SK-N-MC (cell line): ENCODE measurements around the gene KDM2A.

Source experiments
- EZH2 ChIP-seq: fragments of 200-600 bp; sonication (generic); IDR thresholded peaks from one replicate; pipeline ENCODE4 v1.6.1; 2017; ENCODE audit warnings: antibody characterized with exemption
- FOXP2 ChIP-seq: optimal IDR thresholded peaks from 2 replicates; pipeline ENCODE3; 2011; ENCODE audit warnings: mild to moderate bottlenecking, moderate library complexity; ENCODE audit not compliant: insufficient read depth; ENCODE audit errors: extremely low read length, control extremely low read depth
- POLR2AphosphoS5 ChIP-seq: IDR thresholded peaks from 2 replicates; pipeline ENCODE4 v1.6.1; 2012; ENCODE audit warnings: mild to moderate bottlenecking, low read depth, low read length, borderline replicate concordance

DNA sequence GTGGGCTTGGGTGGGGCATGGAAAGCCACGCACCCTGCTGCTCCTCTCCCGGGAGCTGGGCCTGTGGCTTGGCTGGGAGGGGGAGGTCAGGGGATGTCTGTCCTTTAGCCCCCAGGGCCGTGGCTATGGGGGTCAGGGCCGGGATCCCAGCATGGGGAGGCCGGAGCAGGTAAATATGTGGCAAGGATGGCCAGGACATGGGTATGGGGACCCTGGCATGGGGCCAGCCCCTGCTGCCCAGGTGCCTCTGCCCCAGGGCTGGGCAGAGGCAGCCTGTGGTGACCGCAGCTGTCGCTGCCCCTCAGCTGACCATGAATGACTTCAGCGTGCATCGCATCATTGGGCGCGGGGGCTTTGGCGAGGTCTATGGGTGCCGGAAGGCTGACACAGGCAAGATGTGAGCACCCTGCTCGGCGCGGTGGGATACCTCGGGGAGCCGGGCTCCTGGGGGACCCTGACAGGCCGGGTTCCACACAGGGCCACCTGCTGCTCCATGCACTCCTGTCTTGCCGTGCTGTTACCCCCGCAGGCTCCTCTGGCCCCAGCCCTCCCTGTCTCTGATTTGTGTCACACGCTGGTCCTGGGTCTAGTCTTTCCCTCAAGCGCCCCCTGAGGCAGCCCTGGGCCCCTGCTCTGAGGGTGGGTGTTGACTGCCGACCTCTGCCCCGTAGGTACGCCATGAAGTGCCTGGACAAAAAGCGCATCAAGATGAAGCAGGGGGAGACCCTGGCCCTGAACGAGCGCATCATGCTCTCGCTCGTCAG is 161.9 kb downstream of the KDM2A start:
- TF ChIP-seq EZH2 (no peak), POLR2AphosphoS5 (no peak), FOXP2 (no peak)
